ENCODE results near the gene ZNF423. TPM values are rescaled to one million over a fixed set of nuclear protein-coding genes. Genes with fewer than 3 reads are reported as not detected.

The ZNF423 gene
- total RNA-seq, 2 donors from 2014 or later = 12.3 to 29.3 TPM

- no peak for DNase-seq (ENCODE audit: low spot score)
- intact Hi-C loops (cut with DNase I) = no loop called here
These were observed 409.1 kb downstream of the ZNF423 start for GRCh38 chr16:49446805-49447204.

DNA sequence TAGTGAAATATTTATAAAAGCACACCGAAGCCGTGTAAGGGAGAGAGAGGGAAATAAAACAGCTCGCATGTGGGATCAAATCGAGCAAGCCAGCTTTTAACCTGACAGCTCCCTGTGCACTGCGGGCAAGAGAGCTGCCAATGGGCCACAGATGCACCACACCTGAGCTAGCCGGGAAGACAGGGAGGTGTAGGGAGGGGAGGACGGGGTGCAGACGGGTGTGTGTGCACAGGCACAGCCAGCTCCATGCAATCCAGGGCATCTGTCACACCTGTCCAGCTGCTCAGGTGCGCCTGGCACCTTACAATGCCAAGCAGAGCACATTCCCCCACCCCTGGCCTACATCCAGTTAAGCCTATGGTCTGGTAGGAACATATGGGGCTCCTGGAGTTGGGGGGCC, 412.3 kb downstream of the ZNF423 start:
- DNase-seq (ENCODE audit: low spot score) = peak; percentile 16
- intact Hi-C loops (cut with DNase I) = no loop called here

DNA sequence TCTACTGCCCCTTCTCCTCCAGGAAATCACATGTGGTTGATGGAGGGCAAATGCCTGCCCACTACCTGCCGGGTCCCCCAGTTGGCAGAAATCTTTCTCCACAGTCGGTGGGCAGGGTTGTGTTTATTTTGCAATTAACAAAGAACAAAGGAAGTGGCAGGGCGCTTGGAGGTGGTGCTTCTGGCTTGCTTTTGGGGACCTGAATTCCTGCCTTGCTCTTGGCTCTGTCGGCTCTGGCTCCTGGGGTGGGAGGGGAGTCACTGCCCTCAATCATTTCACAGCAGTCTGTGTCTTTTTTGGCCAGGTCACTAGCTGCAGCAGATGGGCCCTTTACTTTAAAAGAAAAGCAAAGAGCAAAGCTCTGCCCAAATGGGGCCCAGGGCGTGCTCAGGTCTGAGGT, 413.1 kb downstream of the ZNF423 start:
- DNase-seq (ENCODE audit: low spot score) = peak; percentile 50
- intact Hi-C loops (cut with DNase I) = no loop called here

DNA sequence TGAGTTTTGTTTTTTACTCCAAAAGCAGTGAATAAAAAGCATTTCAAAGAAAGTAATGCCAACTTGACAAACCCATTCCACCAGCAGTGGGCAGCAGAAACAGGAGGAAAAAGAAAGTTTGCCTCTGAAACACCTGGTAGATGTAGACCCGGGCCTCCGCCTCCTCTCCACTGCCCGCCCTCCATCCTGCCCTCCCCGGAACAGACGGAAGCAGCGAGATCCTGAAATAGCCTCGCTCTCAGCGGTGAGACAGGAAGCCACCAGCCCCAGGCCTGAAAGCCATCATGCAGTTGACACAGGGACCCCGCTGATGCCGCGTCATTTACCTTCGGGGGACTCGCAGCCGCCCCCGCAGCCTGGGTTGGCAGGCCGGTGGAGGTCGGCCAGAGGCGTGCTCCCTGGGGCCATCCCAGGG, 414.5 kb downstream of the ZNF423 start:
- intact Hi-C loops (cut with DNase I) = no loop called here
- peak; percentile 84 for DNase-seq (ENCODE audit: low spot score)

GRCh38 chr16:49440156-49441065, 415.5 kb downstream of the ZNF423 start:
- intact Hi-C loops (cut with DNase I) = no loop called here
- DNase-seq (ENCODE audit: low spot score) = peak; percentile 52

GRCh38 chr16:49439676-49440075, 416.2 kb downstream of the ZNF423 start:
- intact Hi-C loops (cut with DNase I) = no loop called here
- peak; percentile 37 for DNase-seq (ENCODE audit: low spot score)

DNA sequence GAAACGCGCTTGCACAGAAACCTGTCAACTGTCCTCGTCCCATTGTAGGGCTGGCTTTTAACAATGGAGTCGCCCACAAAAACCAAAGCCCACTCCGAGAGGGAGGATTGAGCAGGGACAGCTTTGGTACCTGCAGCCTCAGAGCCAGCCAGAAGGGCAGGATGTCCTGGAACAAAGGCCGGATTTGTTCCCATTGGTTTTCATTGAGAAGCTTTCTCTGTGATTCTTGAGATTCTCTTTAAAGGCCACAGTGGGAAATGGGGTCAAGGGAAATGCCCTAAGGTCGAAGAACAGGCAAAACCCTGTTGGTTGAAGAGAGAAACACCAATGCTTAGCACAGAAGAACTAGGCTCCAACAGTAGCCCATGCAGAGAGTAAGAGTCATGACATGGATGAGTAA, 416.9 kb downstream of the ZNF423 start:
- intact Hi-C loops (cut with DNase I) = no loop called here
- DNase-seq (ENCODE audit: low spot score) = no peak

Other genes starting within 250 kb of the ZNF423 start
- 10 to 100 TPM; 18.6 to 22.2 TPM for gene CNEP1R1, start 169.1 kb upstream of the ZNF423 start, total RNA-seq
- 10 to 100 TPM; 13.9 to 16.7 TPM for gene HEATR3, start 209.9 kb upstream of the ZNF423 start, total RNA-seq

Measured in posterior vena cava (tissue), 2 donors.